Liver (tissue), 9 donors: ENCODE results near the gene COPS7A. TPM values are rescaled to one million over a fixed set of nuclear protein-coding genes. Genes with fewer than 3 reads are reported as not detected.
A peak's percentile ranks its signal among the peaks of the same experiment; 100 is the strongest.

ENCODE experiments used
- DNase-seq: peaks from one replicate; pipeline ENCODE4 v3.0.0-alpha.2; 2017; ENCODE audit warnings: low spot score
- H3K27ac ChIP-seq, 2 donors: one replicate each; pipeline ENCODE4 v1.7.0; 2013; ENCODE audit warnings: inconsistent platforms in 2 of 2, low read length in 2 of 2, control low read depth in 1 of 2, low read depth in 1 of 2, mild to moderate bottlenecking in 1 of 2
- H3K27me3 ChIP-seq, 4 donors: one replicate each; pipeline versions ENCODE4 v1.6.1 to v1.7.0; 2013; ENCODE audit warnings: low read length in 3 of 4, inconsistent platforms in 1 of 4, mild to moderate bottlenecking in 1 of 4, moderate library complexity in 1 of 4; ENCODE audit not compliant: control insufficient read depth in 4 of 4, insufficient read depth in 4 of 4
- H3K36me3 ChIP-seq, 4 donors: one replicate each; pipeline versions ENCODE4 v1.6.1 to v1.7.0; 2013; ENCODE audit warnings: low read length in 3 of 4, mild to moderate bottlenecking in 3 of 4, low read depth in 1 of 4, moderate library complexity in 1 of 4; ENCODE audit not compliant: control insufficient read depth in 4 of 4, insufficient read depth in 3 of 4
- H3K4me1 ChIP-seq, 4 donors: one replicate each; pipeline versions ENCODE4 v1.6.1 to v1.7.0; 2013; ENCODE audit warnings: low read length in 3 of 4, mild to moderate bottlenecking in 3 of 4, moderate library complexity in 1 of 4; ENCODE audit not compliant: control insufficient read depth in 4 of 4, insufficient read depth in 4 of 4
- H3K4me3 ChIP-seq, 3 donors: one replicate each; pipeline versions ENCODE4 v1.6.1 to v1.7.0; 2013; ENCODE audit warnings: low read length in 3 of 3, control low read depth in 1 of 3, low read depth in 1 of 3, mild to moderate bottlenecking in 1 of 3
- H3K9ac ChIP-seq, 2 donors: one replicate each; pipeline ENCODE4 v1.7.0; 2013; ENCODE audit warnings: low read length in 2 of 2, mild to moderate bottlenecking in 2 of 2, moderate library complexity in 2 of 2, control low read depth in 1 of 2, low read depth in 1 of 2
- H3K9me3 ChIP-seq, 4 donors: one replicate each; pipeline versions ENCODE4 v1.6.1 to v1.7.0; 2013; ENCODE audit warnings: low read length in 3 of 4; ENCODE audit not compliant: control insufficient read depth in 4 of 4
- CTCF ChIP-seq: fragments of 150-350 bp; IDR thresholded peaks from 2 replicates; pipeline ENCODE4 v1.5.1; 2017; ENCODE audit warnings: improper control_type of control experiment, low read depth, low read length; ENCODE audit not compliant: missing input control
- EGR1 ChIP-seq, 2 donors: IDR thresholded peaks; 2 replicates each; pipeline ENCODE4 v1.6.1; 2016 to 2018; ENCODE audit warnings: antibody characterized with exemption in 2 of 2, low read depth in 2 of 2
- GABPA ChIP-seq, 2 donors: IDR thresholded peaks in 1 of 2; conservative IDR thresholded peaks in 1 of 2; 2 replicates each; pipeline ENCODE4 v1.6.1; 2016; ENCODE audit warnings: antibody characterized with exemption in 2 of 2, mild to moderate bottlenecking in 1 of 2, moderate library complexity in 1 of 2
- HNF4A ChIP-seq, 2 donors: conservative IDR thresholded peaks; 2 replicates each; pipeline ENCODE4 v1.6.1; 2016; ENCODE audit warnings: antibody characterized with exemption in 2 of 2, mild to moderate bottlenecking in 2 of 2
- HNF4G ChIP-seq: IDR thresholded peaks from 2 replicates; pipeline ENCODE4 v1.6.1; 2016; ENCODE audit warnings: antibody characterized with exemption
- RAD21 ChIP-seq, 2 donors: IDR thresholded peaks; 2 replicates each; pipeline ENCODE4 v1.6.1; 2016; ENCODE audit warnings: antibody characterized with exemption in 2 of 2, mild to moderate bottlenecking in 2 of 2
- SP1 ChIP-seq: IDR thresholded peaks from 2 replicates; pipeline ENCODE4 v1.6.1; 2018; ENCODE audit warnings: antibody characterized with exemption, mild to moderate bottlenecking
- YY1 ChIP-seq: IDR thresholded peaks from 2 replicates; pipeline ENCODE4 v1.6.1; 2016; ENCODE audit warnings: antibody characterized with exemption, mild to moderate bottlenecking
- ZBTB33 ChIP-seq: IDR thresholded peaks from 2 replicates; pipeline ENCODE4 v1.6.1; 2016; ENCODE audit warnings: antibody characterized with exemption
- WGBS: extraction: QIAGEN DNeasy Blood & Tissue Kit; methylation state at CpG from one replicate; pipeline ENCODE4 v1.1.7; 2013; 5-methylcytosine and 5-hydroxymethylcytosine counted together
- polyA plus RNA-seq, 2 donors: library from polyadenylated mRNA; stranded (reverse) in 1 of 2; unstranded in 1 of 2; fragments of 200-250 nt in 1 of 2; fragments of >200 nt in 1 of 2; fragmentation: Nextera tagmentation in 1 of 2; extraction: Ambion mirVana in 1 of 2; gene quantifications; one replicate each; pipeline versions ENCODE4 v1.2.1 to v1.2.3, GENCODE V29; 2013 to 2015
- total RNA-seq, 2 donors: library from RNA; depleted of rRNA; stranded (reverse); fragments of >200 nt; gene quantifications; one replicate each; pipeline ENCODE4 v1.2.3, GENCODE V29; 2014
- TF ChIP-seq, protein P1 (sequence below): IDR thresholded peaks from 2 replicates; pipeline ENCODE4 v1.6.1; 2016; ENCODE audit warnings: antibody characterized with exemption, mild to moderate bottlenecking
- TF ChIP-seq, protein P2 (sequence below): IDR thresholded peaks from 2 replicates; pipeline ENCODE4 v1.6.1; 2016; ENCODE audit warnings: antibody characterized with exemption
- donor health status: healthy.
- donor health status: healthy.
- donor health status: healthy.
- donor health status: healthy.
- donor health status: healthy.

The COPS7A gene
- total and polyA plus RNA-seq, 4 donors = 26.0 to 37.7 (median 32.4) TPM

DNA sequence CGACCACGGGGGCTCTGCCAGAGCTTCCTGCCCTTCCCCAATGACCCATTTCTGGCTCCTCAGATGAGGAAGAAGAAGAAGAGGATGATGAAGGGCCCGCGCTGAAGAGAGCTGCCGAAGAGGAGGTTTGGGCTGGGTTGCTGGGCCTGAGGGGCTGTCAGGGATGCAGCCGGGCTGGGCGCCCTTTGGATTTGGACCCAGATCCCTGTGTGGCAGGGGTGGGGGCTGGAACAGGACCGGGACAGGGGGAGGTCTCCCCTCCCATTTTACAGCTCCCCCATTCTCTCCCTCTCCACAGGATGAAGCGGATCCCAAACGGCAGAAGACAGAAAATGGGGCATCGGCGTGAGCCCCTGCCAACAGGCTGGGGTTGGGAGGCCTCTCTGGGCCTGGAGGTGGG is 46.2 kb downstream of the COPS7A start:
- TF ChIP-seq EGR1 (IDR thresholded peaks at IDR 0.05; ENCODE audit: low read depth in 2 of 2) (no peak), YY1 (no peak), CTCF (no peak), HNF4G (no peak), RAD21 (IDR thresholded peaks at IDR 0.05) (no peak), GABPA (IDR thresholded peaks at IDR 0.05 in 1 of 2, conservative IDR thresholded peaks at IDR 0.05 in 1 of 2) (no peak)
- TF ChIP-seq, protein P1, sequence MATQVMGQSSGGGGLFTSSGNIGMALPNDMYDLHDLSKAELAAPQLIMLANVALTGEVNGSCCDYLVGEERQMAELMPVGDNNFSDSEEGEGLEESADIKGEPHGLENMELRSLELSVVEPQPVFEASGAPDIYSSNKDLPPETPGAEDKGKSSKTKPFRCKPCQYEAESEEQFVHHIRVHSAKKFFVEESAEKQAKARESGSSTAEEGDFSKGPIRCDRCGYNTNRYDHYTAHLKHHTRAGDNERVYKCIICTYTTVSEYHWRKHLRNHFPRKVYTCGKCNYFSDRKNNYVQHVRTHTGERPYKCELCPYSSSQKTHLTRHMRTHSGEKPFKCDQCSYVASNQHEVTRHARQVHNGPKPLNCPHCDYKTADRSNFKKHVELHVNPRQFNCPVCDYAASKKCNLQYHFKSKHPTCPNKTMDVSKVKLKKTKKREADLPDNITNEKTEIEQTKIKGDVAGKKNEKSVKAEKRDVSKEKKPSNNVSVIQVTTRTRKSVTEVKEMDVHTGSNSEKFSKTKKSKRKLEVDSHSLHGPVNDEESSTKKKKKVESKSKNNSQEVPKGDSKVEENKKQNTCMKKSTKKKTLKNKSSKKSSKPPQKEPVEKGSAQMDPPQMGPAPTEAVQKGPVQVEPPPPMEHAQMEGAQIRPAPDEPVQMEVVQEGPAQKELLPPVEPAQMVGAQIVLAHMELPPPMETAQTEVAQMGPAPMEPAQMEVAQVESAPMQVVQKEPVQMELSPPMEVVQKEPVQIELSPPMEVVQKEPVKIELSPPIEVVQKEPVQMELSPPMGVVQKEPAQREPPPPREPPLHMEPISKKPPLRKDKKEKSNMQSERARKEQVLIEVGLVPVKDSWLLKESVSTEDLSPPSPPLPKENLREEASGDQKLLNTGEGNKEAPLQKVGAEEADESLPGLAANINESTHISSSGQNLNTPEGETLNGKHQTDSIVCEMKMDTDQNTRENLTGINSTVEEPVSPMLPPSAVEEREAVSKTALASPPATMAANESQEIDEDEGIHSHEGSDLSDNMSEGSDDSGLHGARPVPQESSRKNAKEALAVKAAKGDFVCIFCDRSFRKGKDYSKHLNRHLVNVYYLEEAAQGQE = no peak
- Histone ChIP-seq H3K4me1 (peaks cover 12 to 68% (median 41%) of the 10 kb centered on the region in 4 donors), H3K27ac (no peak overlapping the region), H3K9me3 (no peaks in the 10 kb centered on the region), H3K9ac (no peak overlapping the region), H3K4me3 (no peak overlapping the region), H3K27me3 (no peaks in the 10 kb centered on the region), H3K36me3 (peaks cover 0 to 6% (median 4%) of the 10 kb centered on the region in 4 donors)
- WGBS = 79% methylated on average over 12 of the region's 12 CpGs
- no peak for DNase-seq

- Histone ChIP-seq H3K36me3 (peaks cover 0 to 6% (median 4%) of the 10 kb centered on the region in 4 donors), H3K4me3 (no peak overlapping the region), H3K4me1 (peaks cover 15 to 68% (median 41%) of the 10 kb centered on the region in 4 donors), H3K27me3 (no peaks in the 10 kb centered on the region), H3K9me3 (no peaks in the 10 kb centered on the region), H3K27ac (peak overlapping the region; percentile 6 to 26), H3K9ac (no peak overlapping the region)
- TF ChIP-seq SP1 (no peak), HNF4A (conservative IDR thresholded peaks at IDR 0.05) (no peak), ZBTB33 (no peak)
- DNase-seq = no peak
- WGBS = 88% methylated on average over 10 of the region's 10 CpGs
Observed at GRCh38 chr12:6770600-6770999, 46.8 kb downstream of the COPS7A start.

DNA sequence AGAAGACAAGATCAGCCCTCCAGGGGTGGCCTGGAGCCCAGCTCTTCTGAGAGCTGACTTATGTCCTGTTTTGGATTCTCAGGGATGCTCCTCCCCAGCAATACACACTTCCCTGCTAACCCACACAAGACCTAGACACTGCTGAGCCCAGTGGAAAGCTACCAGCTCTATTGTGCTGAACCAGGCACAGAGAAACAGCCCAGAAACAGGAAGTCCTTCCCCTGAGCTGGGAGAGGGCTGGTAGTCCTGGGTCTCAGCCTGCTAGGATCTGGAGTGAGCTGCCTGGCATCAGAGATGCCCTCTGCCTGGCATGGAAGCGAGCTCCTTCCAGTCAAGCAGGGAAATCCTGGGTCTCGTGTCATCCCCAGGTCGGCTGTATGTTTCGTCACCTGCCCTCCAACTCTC is 47.2 kb downstream of the COPS7A start:
- Histone ChIP-seq H3K27me3 (no peaks in the 10 kb centered on the region), H3K27ac (peak overlapping the region; percentile 6 to 26), H3K36me3 (peaks cover 0 to 8% (median 4%) of the 10 kb centered on the region in 4 donors), H3K4me3 (no peak overlapping the region), H3K4me1 (peaks cover 14 to 68% (median 43%) of the 10 kb centered on the region in 4 donors), H3K9ac (no peak overlapping the region), H3K9me3 (no peaks in the 10 kb centered on the region)
- peak; percentile 30 for TF ChIP-seq SP1
- TF ChIP-seq, protein P2, sequence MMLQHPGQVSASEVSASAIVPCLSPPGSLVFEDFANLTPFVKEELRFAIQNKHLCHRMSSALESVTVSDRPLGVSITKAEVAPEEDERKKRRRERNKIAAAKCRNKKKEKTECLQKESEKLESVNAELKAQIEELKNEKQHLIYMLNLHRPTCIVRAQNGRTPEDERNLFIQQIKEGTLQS = no peak
- DNase-seq = no peak
- 71% methylated on average over 4 of the region's 4 CpGs for WGBS
